K562 (cell line): ENCODE measurements around the gene CTDNEP1. TPM values are rescaled to one million over a fixed set of nuclear protein-coding genes. Genes with fewer than 3 reads are reported as not detected.

Experiments
- AFF1 ChIP-seq, 2 experiments: fragments of 450-650 bp; IDR thresholded peaks; 2 replicates each; pipeline ENCODE4 v1.6.1; 2018; ENCODE audit warnings: mild to moderate bottlenecking in 2 of 2, low read depth in 1 of 2; ENCODE audit not compliant: partially characterized antibody in 2 of 2
- CREB3 ChIP-seq: fragments of 450-650 bp; conservative IDR thresholded peaks from 2 replicates; pipeline ENCODE4 v1.6.1; 2016; ENCODE audit warnings: missing genetic modification characterization, low read depth, mild to moderate bottlenecking, missing compliant biosample characterization, moderate library complexity
- FOXP4 ChIP-seq: sonication (generic); formaldehyde crosslinking; IDR thresholded peaks from 2 replicates; pipeline ENCODE4 v1.8.0; 2022; ENCODE audit warnings: mild to moderate bottlenecking, missing genetic modification reagents, borderline replicate concordance
- IRF1 ChIP-seq: sonication (generic); formaldehyde crosslinking; IDR thresholded peaks from 2 replicates; pipeline ENCODE4 v1.8.0; 2022; ENCODE audit warnings: missing genetic modification reagents, mild to moderate bottlenecking, borderline replicate concordance
- NFIC ChIP-seq: fragments of 450-650 bp; IDR thresholded peaks from 2 replicates; pipeline ENCODE4 v1.6.1; 2017; ENCODE audit warnings: mild to moderate bottlenecking, inconsistent platforms
- PHF20 ChIP-seq: fragments of 450-650 bp; IDR thresholded peaks from 2 replicates; pipeline ENCODE4 v1.6.1; 2018; ENCODE audit not compliant: partially characterized antibody
- RAD51 ChIP-seq: fragments of 450-650 bp; IDR thresholded peaks from 2 replicates; pipeline ENCODE4 v1.7.1; 2016; ENCODE audit warnings: low read depth, mild to moderate bottlenecking, borderline replicate concordance
- SLC30A9 ChIP-seq: fragments of 250-450 bp; sonication (Bioruptor Pico); IDR thresholded peaks from 2 replicates; pipeline ENCODE4 v1.8.0; 2022; ENCODE audit warnings: mild to moderate bottlenecking, moderate library complexity
- ZNF174 ChIP-seq: fragments of 250-450 bp; sonication (Bioruptor Pico); IDR thresholded peaks from 2 replicates; pipeline ENCODE4 v1.4.0; 2020; ENCODE audit warnings: mild to moderate bottlenecking
- ZNF431 ChIP-seq: sonication (generic); formaldehyde crosslinking; IDR thresholded peaks from 2 replicates; pipeline ENCODE4 v1.8.0; 2022; ENCODE audit warnings: mild to moderate bottlenecking, missing genetic modification reagents
- ZNF444 ChIP-seq: fragments of 250-450 bp; sonication (Bioruptor Pico); IDR thresholded peaks from 2 replicates; pipeline ENCODE4 v1.4.0; 2020; ENCODE audit warnings: mild to moderate bottlenecking, moderate library complexity
- polyA plus RNA-seq, 8 experiments: library from polyadenylated mRNA; depleted of rRNA in 4 of 8; stranded (reverse) in 5 of 8; unstranded in 3 of 8; fragments of >200 nt; fragmentation: Nextera tagmentation in 2 of 8; fragmentation: Illumina TruSeq in 1 of 8; extraction: Ambion mirVana in 2 of 8; extraction: Trizol in 1 of 8; gene quantifications; 2 replicates each; pipeline versions ENCODE4 v1.2.1 to v1.2.3, GENCODE V29; 2011 to 2014; ENCODE audit warnings: inconsistent platforms in 1 of 8, missing spikeins in 1 of 8
- total RNA-seq, 7 experiments: library from RNA; depleted of rRNA in 6 of 7; stranded (reverse); fragments of >200 nt in 6 of 7; fragmentation: Illumina TruSeq in 2 of 7; extraction: Trizol in 2 of 7; gene quantifications; 2 replicates each; pipeline versions ENCODE4 v1.2.1 to v1.2.3, GENCODE V29; 2011 to 2021; ENCODE audit warnings: low replicate concordance in 1 of 7

CTDNEP1 gene
- total and polyA plus RNA-seq, 9 of the 15 experiments (the other 6 are each of a cell fraction or from before 2014, with no cell fraction given), result 10.7 to 150 (median 28.5) TPM

- TF ChIP-seq ZNF444 (CRISPR knock-in tag), result no peak
- no peak for TF ChIP-seq IRF1 (CRISPR knock-in tag)
- no peak for TF ChIP-seq PHF20
- no peak for TF ChIP-seq RAD51
- no peak for TF ChIP-seq ZNF174 (CRISPR knock-in tag)
- TF ChIP-seq NFIC, result no peak
- no peak for TF ChIP-seq FOXP4 (CRISPR knock-in tag)
- TF ChIP-seq AFF1 (IDR thresholded peaks at IDR 0.05; ENCODE audit: low read depth in 1 of 2, partially characterized antibody in 2 of 2), result no peak
- TF ChIP-seq CREB3 (tag), result no peak
- TF ChIP-seq SLC30A9 (CRISPR knock-in tag), result no peak
- no peak for TF ChIP-seq ZNF431 (CRISPR knock-in tag)
These were observed 44.8 kb upstream of the CTDNEP1 start (continued) for GRCh38 chr17:7296189-7296861.
